SH-SY5Y (cell line): Measurements from ENCODE around the gene GPR37L1.

Source experiments
- GATA2 ChIP-seq: IDR thresholded peaks from 2 replicates; pipeline ENCODE4 v1.6.1; 2011; ENCODE audit warnings: mild to moderate bottlenecking, low read depth, low read length
- GATA3 ChIP-seq: IDR thresholded peaks from 2 replicates; pipeline ENCODE4 v1.6.1; 2011; ENCODE audit warnings: low read depth, mild to moderate bottlenecking, low read length, moderate library complexity

The GPR37L1 gene

DNA sequence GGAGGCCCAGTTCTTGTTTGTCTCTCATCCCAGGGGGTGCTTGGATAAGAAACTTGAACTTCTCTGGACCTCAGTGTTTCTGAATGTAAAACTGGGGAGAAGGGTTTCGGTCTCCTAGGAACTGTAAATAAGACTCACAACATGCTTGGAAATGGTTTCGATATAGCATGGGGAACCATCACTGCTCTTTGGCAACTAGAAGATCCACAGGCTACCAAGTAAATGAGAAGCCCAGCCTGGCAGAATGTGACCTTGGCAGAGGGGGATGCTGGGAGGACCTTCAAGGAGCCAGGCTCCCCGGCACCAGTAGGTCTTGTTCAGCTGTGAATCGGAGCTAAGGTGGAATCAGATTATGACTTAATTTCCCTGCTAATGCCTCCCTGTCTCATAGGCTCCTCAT, 18.1 kb downstream of the GPR37L1 start:
- TF ChIP-seq GATA3 (no peak), GATA2 (no peak)

DNA sequence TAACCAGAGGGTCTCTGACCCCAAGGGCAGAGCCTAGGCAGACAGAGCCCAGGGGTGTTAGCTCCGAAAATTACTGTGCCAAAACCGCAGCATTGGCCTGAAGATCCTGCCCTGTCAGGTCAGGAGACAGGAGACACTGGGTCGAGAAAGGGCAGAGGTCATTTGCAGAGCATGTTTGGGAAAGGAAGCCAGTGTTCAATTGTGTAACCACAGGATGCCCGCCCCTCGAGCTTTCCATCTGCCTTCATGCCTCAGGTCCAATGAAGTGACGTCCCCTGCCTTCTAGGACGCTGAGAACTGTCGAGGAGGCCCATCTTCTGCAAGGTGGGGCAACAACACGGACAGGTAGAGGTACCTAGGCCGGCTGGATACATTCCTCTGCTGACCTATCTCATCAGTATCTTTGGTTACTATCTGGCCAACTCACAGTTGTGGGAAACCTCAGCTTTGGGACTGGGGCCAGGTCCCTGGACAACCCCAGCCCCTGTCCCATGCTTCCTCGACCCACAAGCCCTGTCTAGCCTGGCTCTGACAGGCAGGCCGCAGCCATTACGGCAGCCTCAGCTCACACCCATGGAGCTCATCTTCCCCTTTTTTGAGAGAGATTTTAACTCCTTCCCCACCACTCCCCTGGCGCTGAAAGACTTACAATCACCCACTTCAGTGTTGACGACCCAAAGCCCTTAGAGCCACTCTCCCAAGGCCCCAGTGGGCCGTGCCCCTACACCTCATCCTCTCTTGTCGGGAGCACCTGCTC, 20.5 kb downstream of the GPR37L1 start:
- TF ChIP-seq GATA2, result no peak
- no peak for TF ChIP-seq GATA3

DNA sequence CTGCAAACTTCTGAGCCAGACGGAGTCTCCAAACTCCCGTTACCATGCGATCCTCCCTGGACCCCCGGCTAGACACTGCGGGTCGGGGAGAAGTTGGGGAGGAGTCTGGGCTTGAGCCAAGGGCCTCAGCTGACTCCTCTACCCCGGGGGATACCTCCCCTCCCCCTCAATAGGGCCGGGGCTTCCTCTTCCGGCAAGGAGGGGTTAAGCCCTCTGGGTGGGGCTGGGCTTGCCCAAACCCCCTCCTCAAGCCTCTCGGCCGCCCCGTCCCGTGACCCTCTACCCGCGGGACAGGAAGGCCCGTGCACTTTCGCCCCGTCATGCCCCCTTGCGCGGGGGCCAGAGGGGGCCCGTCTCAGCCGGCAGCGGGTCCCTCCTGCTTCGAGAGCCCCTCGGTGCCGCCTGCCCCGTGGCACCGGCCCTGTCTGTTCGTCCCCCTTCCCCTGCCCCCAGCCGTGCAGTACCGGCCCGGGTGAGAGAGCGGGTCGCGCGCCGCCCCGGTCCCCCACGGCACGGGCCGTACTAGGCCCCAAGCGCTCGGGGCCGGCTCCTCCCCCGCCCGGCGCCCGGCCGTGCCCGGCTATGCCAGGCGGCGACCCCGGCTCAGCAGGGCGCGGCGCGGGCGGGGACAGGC, 21.2 kb downstream of the GPR37L1 start:
- TF ChIP-seq GATA2, result no peak
- no peak for TF ChIP-seq GATA3

DNA sequence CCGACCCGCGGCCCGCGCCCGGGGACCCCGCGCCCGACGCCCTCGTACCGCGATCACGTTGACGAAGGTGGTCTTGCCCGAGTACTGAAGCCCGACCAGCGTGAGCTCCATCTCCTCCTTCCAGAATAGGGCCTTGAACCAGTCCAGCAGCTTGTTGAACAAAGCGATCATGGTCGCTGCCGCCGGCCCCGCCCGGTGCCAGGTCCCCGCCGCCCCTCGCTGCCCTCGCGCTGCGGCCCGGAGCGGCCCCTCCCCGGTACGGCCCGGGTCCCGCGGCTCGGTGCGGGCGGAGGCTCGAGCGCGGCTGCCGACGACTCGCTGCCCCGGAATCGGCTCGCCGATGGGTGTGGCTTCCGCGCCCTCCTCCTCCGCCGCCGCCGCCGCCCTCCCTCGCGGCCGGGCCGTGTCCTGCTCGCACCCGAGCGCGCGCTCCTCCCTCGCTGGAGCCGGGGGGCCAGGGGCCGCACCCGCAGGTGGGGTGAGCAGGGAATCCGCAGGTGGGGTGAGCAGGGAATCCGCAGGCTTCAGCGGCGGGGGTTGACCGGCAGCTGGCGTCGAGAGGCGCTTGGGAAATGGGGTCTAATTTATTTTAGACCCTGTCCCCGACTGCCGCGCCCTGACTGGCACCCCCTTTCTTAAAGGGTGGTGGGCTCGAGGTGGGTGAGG, 21.8 kb downstream of the GPR37L1 start, which contains the start of gene ARL8A:
Gene ARL8A, minus strand, starts transcription at position 336 of the 666 bp plus-strand sequence. Its CDS starts 165 bp downstream, at position 171.
- TF ChIP-seq GATA3, result no peak
- TF ChIP-seq GATA2, result no peak

DNA sequence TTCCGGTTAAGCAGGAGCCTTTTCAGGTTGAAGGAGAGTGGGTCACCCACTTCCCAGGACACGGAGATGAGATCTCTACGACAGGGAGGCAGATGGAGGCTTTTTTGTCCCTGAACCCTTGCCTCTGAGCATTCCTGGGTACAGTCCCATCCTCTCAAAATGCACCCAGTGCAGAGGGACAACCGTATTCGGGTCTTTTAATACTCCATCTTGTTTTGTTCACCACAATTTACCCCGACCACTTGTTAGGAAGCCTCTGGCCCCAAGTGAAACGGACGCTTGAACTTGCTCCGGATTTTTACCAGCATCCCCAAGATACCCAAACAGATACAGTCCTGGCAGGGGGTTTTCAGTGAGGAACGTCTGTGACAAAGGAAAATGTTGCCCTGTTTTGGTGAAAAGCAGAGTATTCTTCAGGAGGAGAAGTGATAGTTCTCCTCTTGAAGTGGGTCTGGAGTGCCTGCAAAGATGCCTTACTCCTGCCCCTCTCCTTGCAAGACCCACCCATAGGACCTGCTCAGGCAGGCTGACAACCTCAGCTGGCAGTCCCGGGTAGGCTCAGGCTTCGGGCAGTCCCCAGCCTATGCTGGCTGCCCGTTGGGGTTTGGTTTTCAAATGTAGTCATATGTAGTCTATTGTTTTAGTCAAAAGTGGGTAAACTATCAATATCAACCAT, 22.5 kb downstream of the GPR37L1 start:
- no peak for TF ChIP-seq GATA3
- no peak for TF ChIP-seq GATA2

DNA sequence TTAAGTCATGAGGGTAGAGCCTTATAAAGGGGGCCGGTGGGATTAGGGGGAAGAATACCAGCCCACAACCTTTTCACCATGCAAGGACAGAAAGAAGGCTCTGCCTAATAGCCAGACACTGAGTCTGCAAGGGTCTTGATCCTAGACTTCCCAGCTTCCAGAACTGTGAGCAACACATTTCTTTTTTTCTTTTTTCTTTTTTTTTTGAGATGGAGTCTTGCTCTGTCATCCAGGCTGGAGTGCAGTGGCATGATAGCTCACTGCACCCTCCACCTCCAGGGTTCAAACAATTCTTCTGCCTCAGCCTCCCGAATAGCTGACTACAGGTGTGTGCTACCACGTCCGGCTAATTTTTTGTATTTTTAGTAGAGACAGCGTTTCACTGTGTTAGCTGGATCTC, 23.6 kb downstream of the GPR37L1 start:
- no peak for TF ChIP-seq GATA3
- TF ChIP-seq GATA2, result no peak

DNA sequence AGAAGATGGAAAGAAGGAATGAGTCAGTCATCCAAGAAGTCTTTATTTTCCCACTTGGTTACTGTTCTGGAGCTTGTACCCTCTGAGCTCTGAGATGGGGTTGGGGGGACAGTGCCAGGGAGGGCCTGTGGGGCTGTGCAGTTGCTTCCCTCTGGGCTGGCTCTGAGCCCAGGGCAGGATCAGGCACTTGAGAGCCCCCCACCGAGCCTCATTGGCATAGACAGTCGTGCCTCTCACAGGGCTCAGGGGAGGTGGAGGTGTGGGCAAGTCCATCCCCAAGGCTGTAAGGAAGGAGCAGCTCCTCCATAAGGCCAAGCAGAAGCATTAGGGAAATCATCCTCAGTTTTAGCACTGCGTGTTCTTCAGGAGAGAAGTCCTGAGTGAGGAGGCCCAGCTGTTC, 24.3 kb downstream of the GPR37L1 start:
- TF ChIP-seq GATA3, result no peak
- no peak for TF ChIP-seq GATA2

DNA sequence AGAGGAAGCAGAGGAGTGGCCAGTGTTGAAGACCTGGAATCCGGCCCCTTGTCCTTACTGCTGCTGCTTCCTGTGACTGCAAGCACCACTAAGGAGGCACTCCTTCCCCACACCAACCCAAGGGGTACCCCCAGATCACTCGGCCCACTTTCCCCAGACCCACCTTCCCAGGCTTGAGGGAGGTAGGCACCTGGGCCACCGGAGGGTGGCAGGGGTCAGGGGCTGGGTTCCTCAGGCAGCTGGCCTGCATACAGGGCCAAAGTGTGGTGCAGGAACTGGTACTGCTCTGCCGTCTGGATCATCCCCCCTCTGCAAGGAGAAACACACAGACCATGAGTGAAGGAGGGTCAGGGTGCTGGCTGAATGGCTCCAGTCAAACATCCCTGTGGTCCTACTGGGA, 25.7 kb downstream of the GPR37L1 start:
- TF ChIP-seq GATA3 (no peak), GATA2 (no peak)

DNA sequence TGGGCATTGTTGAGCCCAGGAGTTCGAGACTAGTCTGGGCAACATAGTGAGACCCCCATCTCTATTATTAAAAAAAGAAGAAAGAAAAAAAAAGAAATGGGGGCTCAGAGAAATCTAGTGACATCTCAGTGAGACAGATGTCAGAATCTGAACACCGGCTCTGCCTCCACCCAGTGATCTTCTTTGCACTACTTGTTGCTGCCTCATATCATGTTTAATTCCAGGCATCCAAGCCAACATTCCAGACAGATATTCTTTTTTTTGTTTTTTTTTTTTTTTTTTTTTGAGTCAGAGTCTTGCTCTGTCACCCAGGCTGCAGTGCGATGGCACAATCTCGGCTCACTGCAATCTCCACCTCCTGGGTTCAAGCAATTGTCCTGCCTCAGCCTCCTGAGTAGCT, 26.8 kb downstream of the GPR37L1 start:
- TF ChIP-seq GATA2 (no peak), GATA3 (no peak)

DNA sequence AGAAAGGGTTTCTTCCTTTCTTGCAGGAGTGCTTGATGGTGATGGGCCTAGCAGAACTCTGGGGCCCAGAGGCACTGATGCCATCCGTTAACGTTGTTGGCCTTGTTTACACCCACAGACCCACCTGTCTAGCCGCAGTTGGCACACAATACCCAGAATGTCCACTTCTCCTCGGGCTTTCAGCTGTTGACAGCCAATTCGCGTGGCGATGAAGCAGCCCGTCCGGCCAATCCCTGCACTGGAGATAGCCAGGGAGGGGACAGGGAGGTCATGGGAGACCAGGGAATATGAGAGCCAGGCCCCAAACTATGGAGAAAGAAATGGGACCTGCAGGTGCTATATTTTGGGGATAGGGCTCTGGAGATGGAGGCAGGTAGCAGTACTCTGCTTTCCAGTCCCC, 27.5 kb downstream of the GPR37L1 start:
- TF ChIP-seq GATA2, result no peak
- no peak for TF ChIP-seq GATA3

DNA sequence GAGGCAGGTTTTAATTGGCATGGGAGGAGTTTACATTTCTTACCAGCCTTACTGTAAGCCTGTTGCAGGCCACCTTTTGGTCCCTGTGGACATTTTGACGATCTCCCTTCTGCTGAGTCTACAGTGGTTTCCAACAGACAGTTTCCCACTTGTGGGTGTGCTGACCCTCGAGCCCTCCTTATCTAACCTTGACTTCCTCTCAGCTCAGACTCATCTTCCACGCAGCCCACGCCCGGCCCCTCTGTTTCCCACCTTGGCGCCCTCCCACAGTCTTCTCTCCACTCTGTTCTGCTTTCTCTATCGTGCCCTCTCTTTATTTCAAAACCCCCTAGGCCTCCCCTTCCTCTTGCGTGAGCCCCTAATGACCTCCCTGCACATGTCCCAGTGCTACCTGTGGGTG, 27.9 kb downstream of the GPR37L1 start:
- TF ChIP-seq GATA2 (no peak), GATA3 (no peak)

DNA sequence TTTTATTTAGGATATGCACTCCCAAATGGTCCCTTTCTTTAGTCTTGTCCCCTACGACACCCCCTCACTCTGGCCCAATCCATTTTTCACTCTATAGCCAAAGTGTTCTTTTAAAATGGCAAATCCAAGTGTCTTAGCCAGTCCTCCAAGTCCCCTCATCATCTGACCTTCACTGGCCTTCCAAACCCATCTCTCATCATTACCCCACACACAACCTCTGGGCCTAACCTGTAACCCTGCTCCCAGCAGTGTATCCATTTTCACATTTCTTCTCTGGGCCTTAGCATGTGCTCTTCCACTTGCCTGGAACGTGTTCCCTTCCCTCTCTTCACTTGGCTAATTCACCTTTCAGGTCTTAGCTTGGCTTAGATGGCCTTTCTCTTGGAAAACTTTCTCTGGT, 28.3 kb downstream of the GPR37L1 start:
- TF ChIP-seq GATA2, result no peak
- no peak for TF ChIP-seq GATA3

DNA sequence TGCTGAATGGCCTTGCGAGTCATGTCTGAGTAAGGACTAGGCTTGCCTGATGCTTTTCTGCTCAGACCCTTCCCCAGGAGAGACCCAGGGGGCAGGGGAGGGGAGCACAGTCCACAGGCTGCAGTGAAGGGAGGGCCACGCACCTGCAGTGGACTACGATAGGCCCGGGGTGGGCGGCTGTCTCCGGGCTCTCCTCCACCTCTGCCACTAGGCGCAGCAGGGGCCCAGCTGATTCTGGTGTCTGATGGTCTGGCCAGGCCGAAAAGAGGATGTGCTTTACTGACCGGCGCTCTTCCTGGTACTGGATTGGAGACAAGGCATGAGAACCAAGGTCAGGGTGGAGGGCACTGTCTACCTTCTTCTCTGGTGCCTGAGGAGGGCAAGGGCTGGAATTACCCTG, 29.7 kb downstream of the GPR37L1 start:
- TF ChIP-seq GATA3, result no peak
- no peak for TF ChIP-seq GATA2

DNA sequence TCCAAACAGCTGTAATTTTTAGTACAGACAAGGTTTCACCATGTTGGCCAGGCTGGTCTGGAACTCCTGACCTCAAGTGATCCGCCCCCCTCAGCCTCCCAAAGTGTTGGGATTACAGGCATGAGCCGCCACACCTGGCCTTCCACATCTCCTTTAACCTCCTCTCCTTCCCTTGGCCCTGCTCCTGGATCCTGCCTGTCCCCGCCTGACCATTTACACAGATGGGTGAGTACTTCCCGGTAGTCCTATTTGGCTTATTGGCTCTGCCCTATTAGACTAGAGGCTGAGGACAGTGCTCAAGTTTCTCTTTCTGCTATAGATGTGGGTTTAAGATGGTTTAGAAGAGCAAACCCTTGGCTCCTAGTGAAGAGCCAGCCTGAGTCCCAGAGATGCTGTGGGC, 30.6 kb downstream of the GPR37L1 start:
- TF ChIP-seq GATA3 (no peak), GATA2 (no peak)

DNA sequence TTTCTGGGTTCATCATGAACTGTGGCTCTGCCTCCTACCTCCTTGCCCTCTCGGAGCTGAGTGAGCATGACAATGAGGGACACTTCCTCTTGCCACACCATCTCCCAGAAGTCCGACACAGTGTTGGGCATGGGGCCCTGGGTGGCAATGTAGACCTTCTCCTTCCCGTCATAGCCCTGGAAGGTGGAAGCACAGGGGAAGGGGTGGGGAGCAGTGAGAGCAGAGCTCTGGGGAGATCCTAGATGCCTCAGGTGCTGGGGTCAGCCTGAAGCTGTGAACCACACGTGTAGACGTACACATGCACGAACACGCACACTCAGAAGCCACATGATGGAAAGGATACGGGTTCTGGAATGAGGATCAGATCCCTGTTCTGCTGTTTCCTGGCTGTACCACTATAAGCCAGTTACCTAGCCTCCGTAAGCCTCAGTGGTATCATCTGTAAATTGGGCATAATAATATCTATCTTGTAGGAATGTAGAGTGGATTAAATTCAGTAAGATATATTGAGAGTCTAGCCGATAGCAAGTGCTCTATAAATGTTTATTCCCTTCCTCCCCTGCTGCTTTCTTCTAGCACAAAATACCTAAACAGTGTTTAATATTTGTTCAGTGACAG, 31.5 kb downstream of the GPR37L1 start:
- TF ChIP-seq GATA2 (no peak), GATA3 (no peak)
